GM19239 (cell line): ENCODE data around the gene USP49.
A peak's percentile ranks its signal among the peaks of the same experiment; 100 is the strongest.
"Not testable (repeated sequence)": the region's sequence is repeated elsewhere in the genome, so short reads cannot be mapped to it uniquely, and the experiment has no call there.

Experiments
- DNase-seq: peaks from one replicate; pipeline ENCODE4 v3.0.0; 2011; ENCODE audit warnings: low spot score; ENCODE audit not compliant: insufficient read length
- FAIRE-seq: peaks from 2 replicates; lab custom pipeline; 2011; peaks lifted over from hg19 to GRCh38; lab: Jason Lieb, UNC

Gene USP49

DNA sequence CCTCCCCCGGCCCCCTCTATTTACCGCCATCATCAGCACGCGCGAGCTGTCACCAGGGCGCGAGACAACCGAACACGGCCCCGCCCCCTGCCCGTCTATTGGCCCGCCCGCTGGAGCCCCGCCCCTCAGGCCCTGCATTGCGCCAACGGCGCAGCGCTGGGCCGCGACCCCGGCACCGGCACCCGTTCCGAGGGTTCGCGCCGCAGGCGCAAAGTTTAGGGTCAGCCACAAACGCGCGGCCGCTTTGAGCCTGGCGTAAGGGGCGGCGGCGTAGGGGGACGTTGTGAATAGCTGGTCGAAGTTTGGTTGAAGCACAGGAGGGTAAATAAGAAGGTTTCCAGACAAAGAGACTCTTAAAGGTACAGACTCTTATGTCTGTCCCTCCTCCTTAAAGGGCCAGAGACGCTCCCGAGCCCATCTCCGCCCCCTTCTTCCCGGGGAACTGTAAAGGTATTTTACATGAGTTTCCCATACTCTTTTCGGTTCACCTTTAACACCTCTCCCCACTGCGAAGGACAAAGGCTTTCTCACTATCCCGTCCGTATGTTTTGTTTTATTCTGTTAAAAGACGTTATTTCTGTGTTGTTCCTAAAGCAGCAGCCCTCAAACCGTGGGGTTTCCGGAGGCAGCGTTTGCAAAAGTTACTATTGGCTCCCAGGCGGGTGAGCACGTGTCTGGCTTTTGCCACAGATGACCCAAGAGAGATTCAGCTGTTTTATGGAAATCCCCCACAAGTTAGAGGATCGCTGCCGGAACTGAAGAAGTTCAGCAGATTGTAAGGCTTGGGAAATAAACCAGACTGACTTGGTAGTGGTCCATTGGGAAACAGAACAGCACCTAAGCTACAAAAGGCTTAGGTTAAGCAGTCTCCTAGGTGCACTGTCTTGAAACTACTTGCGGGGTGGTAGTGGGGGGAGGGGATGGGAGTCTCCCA, at the start of gene USP49:
TSS of gene USP49 (minus strand) at position 76 of the 934 bp plus-strand sequence. CDS start 88,392 bp downstream, outside the sequence.
- FAIRE-seq (peak; percentile 96), DNase-seq (peak; percentile 94)

DNA sequence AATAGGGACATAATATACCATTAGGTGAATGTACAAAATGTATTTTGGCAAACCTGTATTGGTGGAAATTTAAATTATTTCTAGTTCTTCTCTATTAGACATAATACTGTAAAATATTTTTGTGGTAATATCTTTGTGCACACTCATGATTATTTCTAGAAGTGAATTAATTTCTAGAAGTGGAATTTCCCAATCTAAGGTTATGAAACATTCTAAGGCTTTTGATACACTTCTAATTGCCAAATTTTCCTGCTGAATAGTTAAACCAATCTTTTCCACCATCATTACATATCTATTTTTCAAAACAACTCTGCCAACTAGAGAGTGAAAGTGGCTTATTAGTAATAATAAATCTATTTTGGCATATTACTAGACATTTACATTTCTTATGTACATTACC, 48.3 kb upstream of the USP49 start:
- DNase-seq (no peak), FAIRE-seq (no peak)

- not testable (repeated sequence) for FAIRE-seq
Measured at GRCh38 chr6:41942882-41943281, 47.7 kb upstream of the USP49 start.

DNA sequence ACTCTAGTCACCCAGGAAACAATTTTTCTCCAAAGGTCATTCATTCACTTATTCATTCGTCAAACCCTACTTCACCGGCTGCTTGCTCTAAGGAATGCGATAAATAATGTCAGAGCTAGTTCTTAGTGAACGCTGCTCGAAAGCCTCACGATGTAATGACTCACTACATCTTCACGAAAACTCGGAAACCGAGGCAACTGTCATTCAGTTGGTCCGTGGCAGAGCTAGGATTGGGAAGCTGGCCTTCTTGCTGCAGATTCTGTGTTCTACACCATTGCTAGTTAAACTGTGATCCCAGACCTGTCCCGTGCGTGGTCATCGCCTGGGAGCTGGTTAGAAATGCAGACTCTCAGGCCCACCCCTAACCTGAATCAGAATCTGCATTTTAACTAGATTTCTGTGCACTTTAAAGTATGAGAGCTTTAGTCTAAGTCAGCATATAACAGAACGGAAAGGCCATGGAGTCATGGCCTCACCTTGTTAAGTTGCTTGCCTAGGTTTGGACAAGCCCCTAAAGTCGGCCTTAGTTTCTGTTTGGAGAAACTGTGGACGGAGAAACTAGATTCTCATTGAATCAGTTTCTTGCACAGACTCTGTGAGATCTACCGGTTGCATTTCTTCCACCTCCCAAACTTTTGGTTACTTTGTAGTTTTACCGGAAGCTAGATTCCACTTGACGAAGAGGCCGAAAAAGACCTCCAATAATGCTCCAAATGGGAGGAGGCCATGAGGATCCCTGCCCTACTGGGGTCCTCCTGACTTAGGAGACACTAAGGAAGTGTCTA, 47.1 kb upstream of the USP49 start:
- FAIRE-seq (no peak), DNase-seq (no peak)

More at GRCh38 chr6:41942882-41943281, 47.7 kb upstream of the USP49 start:
- not testable (repeated sequence) for DNase-seq

DNA sequence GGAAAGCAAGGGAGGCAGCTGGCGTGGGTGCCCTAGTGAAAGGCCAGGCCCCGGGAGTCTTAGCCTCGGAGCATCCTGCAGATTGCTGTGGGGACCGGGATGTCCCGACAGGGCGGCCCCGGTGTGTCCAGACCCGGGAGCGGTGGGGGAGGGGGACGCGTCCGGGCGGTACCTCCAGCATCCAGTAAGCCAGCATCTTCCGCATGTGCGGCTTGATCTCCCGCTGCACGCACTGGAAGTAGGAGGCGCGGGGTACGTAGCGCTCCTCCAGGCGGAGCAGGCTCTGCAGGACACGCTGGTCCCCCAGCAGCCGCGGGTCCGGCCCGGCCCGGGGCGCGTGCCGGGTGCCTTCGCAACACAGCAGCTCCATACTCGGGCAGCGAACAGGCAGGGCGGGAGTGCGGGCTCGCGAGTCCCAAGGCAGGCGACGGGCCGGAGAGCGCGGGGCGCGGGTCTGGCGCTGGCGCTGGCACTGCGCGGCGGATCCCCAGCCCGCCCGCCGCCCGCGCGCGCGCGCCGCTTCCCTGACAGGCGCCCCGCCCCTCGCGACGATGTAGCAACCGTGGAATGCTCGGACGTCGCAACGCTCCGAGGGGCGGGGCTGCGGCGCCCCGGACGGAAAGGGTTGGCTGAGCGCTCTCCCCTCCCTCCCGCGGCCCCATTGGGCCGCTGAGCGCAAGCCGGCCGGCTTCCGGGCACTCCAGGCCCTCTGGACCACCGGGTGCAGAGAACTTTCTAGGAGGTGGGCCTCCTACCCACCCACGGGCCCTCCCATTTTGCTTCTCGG, 46.3 kb upstream of the USP49 start, which contains the start of gene CCND3:
TSS of gene CCND3 (minus strand) at position 529 of the 787 bp plus-strand sequence. CDS start at position 370, 159 bp downstream.
- peak; percentile 8 for FAIRE-seq

DNA sequence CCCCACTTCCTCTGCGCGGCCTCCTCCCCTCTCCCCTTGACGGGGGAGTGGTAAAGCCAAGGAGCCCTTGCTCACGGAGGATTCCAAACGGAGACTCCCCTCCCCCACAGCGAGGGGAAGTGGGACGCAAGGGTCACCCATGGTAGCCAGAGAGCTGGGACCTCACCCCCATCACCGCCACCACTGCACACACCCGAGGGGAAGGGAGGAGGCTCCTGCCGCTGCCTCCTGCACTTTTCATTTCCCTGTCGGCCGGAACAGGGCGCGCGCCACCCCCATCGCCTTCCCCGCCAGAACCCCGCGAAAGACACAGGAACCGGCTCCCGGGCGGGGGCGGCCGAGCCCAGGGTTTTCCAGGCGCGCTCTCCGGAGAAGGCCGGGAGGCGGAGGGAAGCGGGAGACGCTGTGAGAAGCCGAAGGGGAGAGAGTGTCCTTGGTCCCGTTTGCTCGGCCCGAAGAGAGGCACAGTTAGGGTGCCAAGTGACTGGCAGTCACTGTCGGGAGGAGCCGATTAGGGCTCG, 45.6 kb upstream of the USP49 start:
- DNase-seq: no peak

More for the DNA sequence above, 46.3 kb upstream of the USP49 start, which contains the start of gene CCND3:
- peak; percentile 91 for DNase-seq

DNA sequence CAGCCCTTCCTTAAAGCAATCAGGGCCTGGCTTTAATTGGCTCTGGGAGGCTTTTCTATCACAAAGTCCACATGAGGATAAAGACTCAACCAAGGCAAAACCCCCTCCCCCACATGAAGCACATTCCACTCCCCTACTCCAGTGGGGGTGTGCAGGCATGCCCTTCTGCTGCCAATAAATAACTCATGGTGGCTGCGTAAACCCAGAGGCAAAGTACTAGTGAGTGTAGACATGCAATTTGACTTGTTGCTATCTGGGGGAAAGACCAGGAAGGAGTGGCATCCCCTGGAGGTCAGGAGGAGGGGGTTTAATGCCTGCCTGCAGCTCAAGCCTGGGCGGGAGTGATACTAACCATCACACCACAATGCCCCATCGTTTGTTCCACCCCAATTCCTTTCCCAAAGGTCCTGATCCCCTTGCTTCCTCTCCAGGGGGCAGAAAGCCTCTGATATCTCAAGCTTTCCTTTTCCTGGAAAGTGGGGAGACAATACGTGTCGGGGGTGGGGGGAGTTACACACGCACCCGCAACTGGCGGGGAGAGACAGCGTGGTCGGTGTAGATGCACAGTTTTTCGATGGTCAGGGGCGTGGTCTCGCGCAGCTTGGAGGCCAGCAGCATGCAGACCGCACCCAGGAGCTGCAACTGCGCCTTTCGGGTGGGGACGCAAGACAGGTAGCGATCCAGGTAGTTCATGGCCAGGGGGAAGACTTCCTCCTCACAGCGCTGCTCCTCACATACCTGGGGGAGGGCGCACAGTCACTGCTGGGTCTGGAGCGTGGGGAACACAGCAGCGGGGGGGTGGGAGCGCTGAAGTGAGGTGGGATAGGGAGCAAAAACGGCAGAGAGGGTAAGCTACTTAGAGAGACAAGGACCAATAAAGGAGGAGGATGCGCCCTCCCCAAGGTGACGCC, 44.9 kb upstream of the USP49 start:
- FAIRE-seq (no peak), DNase-seq (no peak)

More for the DNA sequence above, 45.6 kb upstream of the USP49 start:
- no peak for FAIRE-seq

DNA sequence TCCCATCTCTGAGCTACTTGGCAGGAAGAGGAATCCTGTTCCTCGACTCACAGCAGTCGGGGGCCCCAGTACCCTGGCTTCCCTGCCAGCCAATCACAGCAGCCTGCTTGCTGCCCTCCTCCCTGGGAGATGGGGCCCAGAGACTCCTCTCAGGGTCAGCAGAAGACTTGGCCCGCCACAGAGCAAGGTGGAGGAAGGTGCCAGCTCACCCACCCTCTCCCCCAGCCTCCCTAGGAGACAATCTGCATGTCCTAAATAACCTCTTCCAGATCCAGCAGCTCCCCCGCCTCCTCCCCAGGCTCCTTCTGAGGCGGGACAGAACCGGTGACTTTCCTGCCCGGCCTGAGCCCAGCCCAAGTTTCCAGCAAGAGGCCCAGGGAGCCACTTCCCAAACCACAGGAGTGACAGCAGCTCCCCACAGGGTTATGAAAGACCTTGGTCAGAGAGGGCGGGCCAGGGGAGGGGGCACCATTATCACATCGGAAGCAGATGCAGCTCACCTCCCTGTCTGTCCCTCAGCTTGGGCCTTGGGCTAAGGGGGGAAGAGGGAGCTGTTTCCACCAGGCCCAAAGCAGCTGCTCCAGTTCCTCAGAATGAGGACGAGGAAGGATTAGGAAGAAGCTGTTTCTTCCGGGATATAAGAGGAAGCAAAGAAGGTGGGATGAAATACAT, 44.1 kb upstream of the USP49 start:
- DNase-seq: no peak
- no peak for FAIRE-seq

GRCh38 chr6:41938590-41939175, 43.5 kb upstream of the USP49 start:
- DNase-seq (no peak), FAIRE-seq (no peak)

DNA sequence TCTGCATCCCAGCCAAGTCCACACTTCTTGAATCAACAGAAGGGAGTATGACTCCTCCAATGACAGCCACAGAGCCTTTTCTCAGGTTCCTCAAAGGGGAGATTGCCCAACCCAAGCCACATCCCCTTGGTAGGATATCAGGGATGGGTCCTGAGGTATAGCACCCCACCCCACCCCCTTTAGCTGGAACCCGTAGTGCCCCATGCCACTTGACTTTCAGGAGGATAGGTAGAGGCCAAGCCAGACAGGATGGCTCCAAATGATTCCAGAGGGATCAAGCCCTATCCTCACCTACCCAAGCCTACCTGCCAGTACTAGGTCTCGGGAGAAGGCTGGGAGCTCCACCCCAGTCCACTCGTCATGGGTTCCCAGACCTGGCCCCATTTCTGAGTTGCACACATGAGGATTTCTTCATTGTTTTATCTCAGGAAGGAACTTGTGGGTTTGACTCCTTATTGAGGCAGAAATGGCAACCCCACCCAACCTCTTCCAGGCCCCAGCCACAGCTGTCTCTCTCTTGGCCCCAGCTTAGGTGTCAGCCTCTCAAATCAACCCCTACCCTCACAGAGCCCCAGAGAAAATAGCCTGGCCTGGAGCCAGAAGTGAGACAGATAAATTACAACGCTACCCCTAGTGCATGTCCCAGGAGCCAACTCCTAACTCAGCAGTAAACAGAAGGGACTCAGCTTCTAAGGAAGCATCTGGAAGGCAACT, 42.8 kb upstream of the USP49 start:
- no peak for DNase-seq
- FAIRE-seq: no peak

DNA sequence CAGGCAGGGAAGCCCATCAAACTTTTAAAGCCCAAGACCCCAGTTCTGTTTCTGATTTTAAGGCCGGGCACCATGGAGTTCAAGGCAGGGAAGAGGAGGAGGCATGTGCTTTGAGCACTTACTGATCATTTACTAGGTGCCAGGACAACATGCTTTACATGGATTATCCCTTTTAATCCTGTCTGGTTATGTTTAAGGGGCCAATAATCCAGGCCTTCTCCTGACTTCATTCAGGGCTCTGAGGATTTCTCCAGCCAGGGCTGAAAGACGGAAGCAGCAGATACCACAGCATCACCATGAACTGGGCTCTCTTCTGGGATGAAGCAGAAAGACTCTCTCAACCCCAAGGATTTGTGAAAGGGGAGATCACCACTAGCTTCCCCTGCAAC, 42.3 kb upstream of the USP49 start:
- FAIRE-seq (no peak), DNase-seq (no peak)

DNA sequence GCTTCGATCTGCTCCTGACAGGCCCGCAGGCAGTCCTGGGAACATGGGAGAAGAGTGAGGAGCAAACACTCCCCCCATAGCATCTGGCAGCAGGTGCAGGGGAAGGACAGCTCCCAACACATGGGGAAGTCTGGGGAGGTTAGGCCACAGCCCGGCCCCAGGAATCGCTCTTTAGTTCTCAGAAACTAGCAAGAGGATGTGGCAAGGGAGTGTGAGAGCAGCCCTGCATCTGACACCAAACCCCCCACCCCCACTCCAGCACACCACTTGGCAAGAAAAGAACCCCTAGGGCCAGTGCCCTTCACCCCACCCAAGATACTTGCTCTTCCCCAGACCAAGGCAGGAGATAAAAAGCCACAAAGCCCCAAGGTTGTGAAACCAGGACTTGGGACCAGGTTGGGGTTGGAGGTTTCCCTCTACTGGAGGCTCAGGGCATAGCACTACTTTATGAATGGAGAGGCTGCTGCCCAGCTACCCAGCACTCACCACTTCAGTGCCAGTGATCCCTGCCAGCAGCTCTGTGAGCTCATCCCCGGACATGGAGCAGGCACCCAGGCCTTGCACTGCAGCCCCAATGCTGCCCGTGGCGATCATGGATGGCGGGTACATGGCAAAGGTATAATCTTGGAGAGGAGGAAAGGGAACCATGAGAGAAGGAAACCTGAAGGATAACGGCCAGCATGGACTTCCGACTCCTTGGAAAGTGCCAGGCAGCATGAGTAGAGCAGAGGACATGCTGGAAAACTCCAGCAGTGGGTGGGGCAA, 41.1 kb upstream of the USP49 start:
- peak; percentile 76 for FAIRE-seq

DNA sequence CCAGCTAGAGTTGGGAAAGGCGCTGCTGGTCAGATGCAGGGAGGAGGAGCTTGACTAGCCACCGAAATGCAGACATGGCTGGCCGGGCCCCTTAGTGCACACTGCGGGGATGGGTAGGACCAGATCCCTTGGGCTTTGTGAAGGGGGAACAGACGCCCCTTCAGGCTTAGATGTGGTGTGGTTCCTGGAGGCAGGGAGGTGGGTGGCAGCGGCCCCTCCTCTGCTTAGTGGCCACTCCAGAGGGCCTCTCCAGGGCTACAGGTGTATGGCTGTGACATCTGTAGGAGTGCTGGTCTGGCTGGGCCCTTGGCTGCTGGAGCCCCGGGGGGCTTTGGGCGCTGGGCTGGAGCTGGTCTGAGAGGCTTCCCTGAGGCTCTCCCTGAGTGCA, 40.5 kb upstream of the USP49 start:
- FAIRE-seq: no peak
- no peak for DNase-seq

More for the DNA sequence above, 41.1 kb upstream of the USP49 start:
- peak; percentile 51 for DNase-seq

GRCh38 chr6:41935193-41935574, 40.0 kb upstream of the USP49 start:
- DNase-seq (no peak), FAIRE-seq (no peak)

DNA sequence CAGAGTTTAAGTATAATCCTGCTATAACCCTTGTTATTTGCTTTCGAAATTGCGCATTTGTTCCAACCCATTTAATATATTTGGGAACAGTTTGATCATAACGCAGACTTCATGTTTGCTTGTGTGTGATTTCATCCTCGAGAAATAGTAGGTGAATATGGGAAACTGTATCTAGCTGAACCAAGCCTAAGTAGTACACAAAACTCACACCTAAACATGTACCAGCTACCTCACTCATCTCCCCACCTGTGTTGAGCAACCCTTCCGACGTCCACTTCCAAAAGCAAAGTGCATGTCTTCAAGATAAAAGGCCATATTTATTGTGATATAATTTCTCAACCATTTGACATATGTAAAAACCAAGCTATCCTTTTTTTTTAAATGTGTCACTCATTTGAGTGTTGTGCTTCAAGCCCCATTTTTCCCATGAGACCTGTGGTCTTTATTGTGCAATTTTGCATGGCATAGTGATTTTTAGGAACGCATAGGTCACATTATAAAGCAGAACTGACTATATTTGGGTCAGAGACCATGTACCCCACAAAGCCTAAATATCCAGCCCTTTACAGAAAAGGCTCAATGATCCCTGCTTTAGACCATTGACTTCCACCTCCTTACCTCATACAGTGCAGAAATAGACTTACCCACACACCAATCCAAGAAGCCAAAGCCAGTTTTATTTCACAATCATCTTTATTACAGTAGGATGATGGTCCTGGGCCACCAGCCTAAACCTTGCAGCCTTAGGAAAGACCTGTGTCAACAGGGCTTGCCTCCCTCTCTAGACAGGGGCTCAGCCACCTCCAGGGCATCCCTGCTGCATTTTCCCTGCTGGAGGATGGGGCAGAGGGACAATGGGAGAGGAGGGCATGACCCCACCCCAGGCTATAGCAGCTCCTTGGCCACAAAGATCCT, 39.4 kb upstream of the USP49 start:
- FAIRE-seq (no peak), DNase-seq (no peak)

DNA sequence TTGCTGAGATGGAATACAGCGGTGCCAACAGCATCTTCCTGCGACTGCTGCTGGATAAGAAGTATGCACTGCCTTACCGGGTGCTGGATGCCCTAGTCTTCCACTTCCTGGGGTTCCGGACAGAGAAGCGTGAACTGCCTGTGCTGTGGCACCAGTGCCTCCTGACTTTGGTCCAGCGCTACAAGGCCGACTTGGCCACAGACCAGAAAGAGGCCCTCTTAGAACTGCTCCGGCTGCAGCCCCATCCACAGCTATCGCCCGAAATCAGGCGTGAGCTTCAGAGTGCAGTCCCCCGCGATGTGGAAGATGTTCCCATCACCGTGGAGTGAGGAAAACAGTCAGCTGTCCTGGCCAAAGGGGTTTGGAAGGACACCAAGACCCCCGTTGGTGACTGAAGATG, 37.2 kb upstream of the USP49 start:
- FAIRE-seq: no peak
- no peak for DNase-seq
